HCT116 (cell line): ENCODE measurements around the gene CHDH. TPM values are rescaled to one million over a fixed set of nuclear protein-coding genes. Genes with fewer than 3 reads are reported as not detected.

Source experiments
- ATAC-seq: fragments of 200-7000 bp; cut with Tn5 transposase; 2 replicates; pipeline ENCODE4 v1.9.1; 2020; ENCODE audit warnings: mild to moderate bottlenecking, moderate library complexity
- BruUV-seq: library from RNA; stranded (reverse); fragments of 400-500 nt; replicated peaks from 2 replicates; lab custom pipeline; 2021; lab: Mats Ljungman, UMichigan
- CTCF ChIA-PET: fragments of 300-600 bp; sonication (Branson Sonifier 250); formaldehyde crosslinking; loops from one replicate; lab custom pipeline; 2021; ENCODE audit warnings: antibody characterized with exemption; lab: Charles Lee
- POLR2A ChIA-PET: fragments of 300-600, 350-600 bp; sonication (Branson Sonifier 250); formaldehyde crosslinking; loops from one replicate; lab custom pipeline; 2021; ENCODE audit warnings: antibody characterized with exemption; lab: Charles Lee
- RAD21 ChIA-PET, 2 experiments: fragments of 300-600 bp; sonication (Branson Sonifier 250); formaldehyde crosslinking; loops; one replicate each; lab custom pipeline; 2023; ENCODE audit warnings: low total read pairs in 2 of 2; ENCODE audit not compliant: uncharacterized antibody in 2 of 2, unreplicated experiment in 2 of 2, low non-redundant PET in 1 of 2; lab: Charles Lee
- DNase-seq: peaks from one replicate; pipeline ENCODE4 v3.0.0-alpha.2; 2010; ENCODE audit warnings: low read depth, low spot score
- H2AFZ ChIP-seq: fragments of 200-600 bp; shearing (Covaris generic), sonication (generic); 2 replicates; pipeline ENCODE4 v1.6.1; 2017; ENCODE audit warnings: low read depth, mixed run types, mixed read lengths, antibody characterized with exemption, low read length; ENCODE audit not compliant: poor library complexity, severe bottlenecking
- H3K27ac ChIP-seq: 2 replicates; pipeline ENCODE4 v1.5.1; 2012; ENCODE audit warnings: low read depth, low read length
- H3K27me3 ChIP-seq: fragments of 200-600 bp; sonication (generic); 2 replicates; pipeline ENCODE4 v1.6.1; 2016; ENCODE audit warnings: mixed run types, low read length, mixed read lengths; ENCODE audit not compliant: insufficient read depth
- H3K36me3 ChIP-seq, 2 experiments: fragments of 200-500 bp in 1 of 2; fragments of 200-600 bp in 1 of 2; sonication (Bioruptor generic) in 1 of 2; sonication (generic) in 1 of 2; 2 replicates each; pipeline versions ENCODE4 v1.5.1 to v1.6.1; 2014 to 2016; ENCODE audit warnings: low read length in 2 of 2, inconsistent platforms in 1 of 2, mixed read lengths in 1 of 2, mixed run types in 1 of 2; ENCODE audit not compliant: insufficient read depth in 2 of 2, control insufficient read depth in 1 of 2
- H3K4me1 ChIP-seq, 2 experiments: fragments of 200-600 bp in 1 of 2; sonication (generic) in 1 of 2; 2 replicates each; pipeline versions ENCODE4 v1.5.1 to v1.6.1; 2012 to 2017; ENCODE audit warnings: low read length in 2 of 2, inconsistent platforms in 1 of 2, mild to moderate bottlenecking in 1 of 2, mixed read lengths in 1 of 2, mixed run types in 1 of 2, moderate library complexity in 1 of 2; ENCODE audit not compliant: insufficient read depth in 2 of 2, control insufficient read depth in 1 of 2
- H3K4me2 ChIP-seq: fragments of 200-600 bp; sonication (generic); 2 replicates; pipeline ENCODE4 v1.6.1; 2017; ENCODE audit warnings: mixed run types, low read length, mixed read lengths
- H3K4me3 ChIP-seq, 2 experiments: fragments of 200-600 bp in 1 of 2; sonication (generic) in 1 of 2; replicated peaks in 1 of 2; 2 replicates each; pipeline ENCODE4 v1.5.1; 2011 to 2016; ENCODE audit warnings: low read length in 2 of 2, control low read depth in 1 of 2, low read depth in 1 of 2, mild to moderate bottlenecking in 1 of 2, mixed read lengths in 1 of 2, mixed run types in 1 of 2
- H3K79me2 ChIP-seq: fragments of 200-600 bp; sonication (generic); 2 replicates; pipeline ENCODE4 v1.6.1; 2017; ENCODE audit warnings: mild to moderate bottlenecking, mixed run types, low read length, moderate library complexity, mixed read lengths; ENCODE audit not compliant: insufficient read depth
- H3K9ac ChIP-seq: fragments of 200-600 bp; sonication (generic); 2 replicates; pipeline ENCODE4 v1.6.1; 2016; ENCODE audit warnings: low read length, mixed read lengths
- H3K9me2 ChIP-seq: fragments of 200-600 bp; sonication (generic), shearing (Covaris generic); 2 replicates; pipeline ENCODE4 v1.6.1; 2017; ENCODE audit warnings: mixed run types, mild to moderate bottlenecking, moderate library complexity; ENCODE audit not compliant: insufficient read depth
- H3K9me3 ChIP-seq, 2 experiments: fragments of 200-500 bp in 1 of 2; fragments of 200-600 bp in 1 of 2; sonication (Bioruptor generic) in 1 of 2; sonication (generic) in 1 of 2; 2 replicates each; pipeline ENCODE4 v1.6.1; 2014 to 2017; ENCODE audit warnings: low read length in 2 of 2, mixed read lengths in 2 of 2, inconsistent platforms in 1 of 2, low read depth in 1 of 2, mild to moderate bottlenecking in 1 of 2, mixed run types in 1 of 2, moderate library complexity in 1 of 2; ENCODE audit not compliant: control insufficient read depth in 1 of 2, insufficient read depth in 1 of 2
- H4K20me1 ChIP-seq: fragments of 200-600 bp; sonication (generic), shearing (Covaris generic); 2 replicates; pipeline ENCODE4 v1.6.1; 2017; ENCODE audit warnings: mixed run types, mild to moderate bottlenecking, moderate library complexity; ENCODE audit not compliant: insufficient read depth
- ELF1 ChIP-seq: IDR thresholded peaks from 2 replicates; pipeline ENCODE4 v1.6.1; 2012; ENCODE audit warnings: low read depth, borderline replicate concordance
- SIN3A ChIP-seq: IDR thresholded peaks from 2 replicates; pipeline ENCODE4 v1.6.1; 2012; ENCODE audit warnings: low read depth
- TCF7L2 ChIP-seq: IDR thresholded peaks from 2 replicates; pipeline ENCODE4 v1.7.0; 2011; ENCODE audit warnings: borderline replicate concordance, inconsistent platforms; ENCODE audit not compliant: insufficient read depth, insufficient read length; ENCODE audit errors: extremely low read depth
- ZNF274 ChIP-seq: fragments of 200-500 bp; sonication (Bioruptor generic); IDR thresholded peaks from 2 replicates; pipeline ENCODE4 v1.6.1; 2014; ENCODE audit warnings: mild to moderate bottlenecking, low read depth, low read length, inconsistent platforms
- intact Hi-C: fragments of 100-400 bp; cut with micrococcal nuclease; formaldehyde crosslinking; loops from 2 replicates; pipeline ENCODE4 v1.10.0; 2022
- total RNA-seq: library from RNA; stranded (reverse); gene quantifications from one replicate; pipeline ENCODE4 v1.2.1, GENCODE V29; 2021; ENCODE audit not compliant: unreplicated experiment
- TF ChIP-seq, protein P1 (sequence below), 3 experiments: fragments of 200-600 bp in 1 of 3; sonication (generic) in 1 of 3; IDR thresholded peaks in 2 of 3; conservative IDR thresholded peaks in 1 of 3; 2 replicates each; pipeline ENCODE4 v1.5.1; 2012 to 2017; ENCODE audit warnings: low read depth in 2 of 3, low read length in 2 of 3, antibody characterized with exemption in 1 of 3, borderline replicate concordance in 1 of 3, control low read depth in 1 of 3, mild to moderate bottlenecking in 1 of 3, mixed read lengths in 1 of 3, mixed run types in 1 of 3, moderate library complexity in 1 of 3; ENCODE audit not compliant: insufficient read depth in 1 of 3
- TF ChIP-seq, protein P2 (sequence below): IDR thresholded peaks from 2 replicates; pipeline ENCODE4 v1.6.1; 2012; ENCODE audit warnings: low read depth

The CHDH gene
- total RNA-seq, 1 experiment from 2014 or later: 10.8 TPM

DNA sequence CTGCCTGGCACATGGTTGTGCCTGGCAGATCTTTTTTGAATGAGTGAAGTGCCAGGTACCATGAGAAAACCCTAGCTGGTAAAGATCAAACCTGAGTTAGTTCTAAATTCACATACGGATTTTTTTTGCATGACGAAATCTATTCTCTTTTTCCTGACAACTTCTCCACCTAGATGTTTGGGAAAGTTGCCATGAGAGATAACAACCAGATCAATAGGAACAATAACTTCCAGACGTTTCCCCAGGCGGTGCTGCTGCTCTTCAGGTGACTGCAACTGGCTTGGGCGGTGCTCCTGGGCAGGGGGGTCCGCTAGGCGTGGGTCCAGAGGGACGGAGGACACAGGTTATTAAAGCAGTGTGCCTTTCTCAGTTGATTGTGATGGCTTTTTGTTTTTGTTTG, 71.8 kb downstream of the CHDH start:
- intact Hi-C loops: no loop called here

DNA sequence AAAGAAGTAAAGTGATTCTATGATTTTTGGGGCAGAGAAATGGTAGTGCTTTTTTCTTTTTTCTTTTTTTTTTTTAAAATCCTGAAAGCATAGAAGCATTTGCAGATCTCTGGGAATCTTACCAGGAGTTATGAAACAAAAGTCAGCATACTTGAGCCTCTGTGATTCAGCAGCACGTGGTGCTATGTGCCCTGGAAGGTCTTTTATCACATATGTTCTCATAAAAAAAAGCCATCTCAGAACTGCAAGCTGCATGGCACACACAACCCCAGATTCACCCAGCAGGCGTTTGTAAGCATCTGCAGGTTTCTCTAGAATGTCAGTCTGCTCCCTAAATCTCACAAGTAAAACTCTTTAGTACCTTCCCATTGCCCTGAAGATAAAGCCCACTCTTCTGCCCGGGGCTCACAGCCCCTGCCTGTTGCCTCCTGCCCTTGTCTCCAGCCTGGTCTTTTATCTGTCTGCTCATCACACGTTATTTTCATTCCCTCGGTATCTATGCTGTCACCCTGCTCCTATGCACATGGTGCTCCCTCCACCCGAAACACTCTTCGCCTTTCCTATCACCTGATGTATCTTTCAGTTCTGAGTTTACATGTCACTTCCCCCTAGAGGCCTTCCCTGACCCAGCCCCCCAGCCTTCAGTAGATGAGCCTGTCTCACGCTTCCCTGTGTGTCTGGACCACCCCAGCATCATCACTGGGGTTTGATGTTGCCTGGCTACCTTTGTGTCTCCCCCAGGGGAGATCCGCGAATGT, 72.4 kb downstream of the CHDH start:
- RAD21 ChIA-PET: no interaction called here
- no peak for TF ChIP-seq SIN3A
- TF ChIP-seq, protein P1, sequence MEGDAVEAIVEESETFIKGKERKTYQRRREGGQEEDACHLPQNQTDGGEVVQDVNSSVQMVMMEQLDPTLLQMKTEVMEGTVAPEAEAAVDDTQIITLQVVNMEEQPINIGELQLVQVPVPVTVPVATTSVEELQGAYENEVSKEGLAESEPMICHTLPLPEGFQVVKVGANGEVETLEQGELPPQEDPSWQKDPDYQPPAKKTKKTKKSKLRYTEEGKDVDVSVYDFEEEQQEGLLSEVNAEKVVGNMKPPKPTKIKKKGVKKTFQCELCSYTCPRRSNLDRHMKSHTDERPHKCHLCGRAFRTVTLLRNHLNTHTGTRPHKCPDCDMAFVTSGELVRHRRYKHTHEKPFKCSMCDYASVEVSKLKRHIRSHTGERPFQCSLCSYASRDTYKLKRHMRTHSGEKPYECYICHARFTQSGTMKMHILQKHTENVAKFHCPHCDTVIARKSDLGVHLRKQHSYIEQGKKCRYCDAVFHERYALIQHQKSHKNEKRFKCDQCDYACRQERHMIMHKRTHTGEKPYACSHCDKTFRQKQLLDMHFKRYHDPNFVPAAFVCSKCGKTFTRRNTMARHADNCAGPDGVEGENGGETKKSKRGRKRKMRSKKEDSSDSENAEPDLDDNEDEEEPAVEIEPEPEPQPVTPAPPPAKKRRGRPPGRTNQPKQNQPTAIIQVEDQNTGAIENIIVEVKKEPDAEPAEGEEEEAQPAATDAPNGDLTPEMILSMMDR (IDR thresholded peaks at IDR 0.05 in 2 of 3, conservative IDR thresholded peaks at IDR 0.05 in 1 of 3; ENCODE audit: borderline replicate concordance in 1 of 3, insufficient read depth in 1 of 3, low read depth in 2 of 3, low read length in 2 of 3): no peak
- TF ChIP-seq, protein P2, sequence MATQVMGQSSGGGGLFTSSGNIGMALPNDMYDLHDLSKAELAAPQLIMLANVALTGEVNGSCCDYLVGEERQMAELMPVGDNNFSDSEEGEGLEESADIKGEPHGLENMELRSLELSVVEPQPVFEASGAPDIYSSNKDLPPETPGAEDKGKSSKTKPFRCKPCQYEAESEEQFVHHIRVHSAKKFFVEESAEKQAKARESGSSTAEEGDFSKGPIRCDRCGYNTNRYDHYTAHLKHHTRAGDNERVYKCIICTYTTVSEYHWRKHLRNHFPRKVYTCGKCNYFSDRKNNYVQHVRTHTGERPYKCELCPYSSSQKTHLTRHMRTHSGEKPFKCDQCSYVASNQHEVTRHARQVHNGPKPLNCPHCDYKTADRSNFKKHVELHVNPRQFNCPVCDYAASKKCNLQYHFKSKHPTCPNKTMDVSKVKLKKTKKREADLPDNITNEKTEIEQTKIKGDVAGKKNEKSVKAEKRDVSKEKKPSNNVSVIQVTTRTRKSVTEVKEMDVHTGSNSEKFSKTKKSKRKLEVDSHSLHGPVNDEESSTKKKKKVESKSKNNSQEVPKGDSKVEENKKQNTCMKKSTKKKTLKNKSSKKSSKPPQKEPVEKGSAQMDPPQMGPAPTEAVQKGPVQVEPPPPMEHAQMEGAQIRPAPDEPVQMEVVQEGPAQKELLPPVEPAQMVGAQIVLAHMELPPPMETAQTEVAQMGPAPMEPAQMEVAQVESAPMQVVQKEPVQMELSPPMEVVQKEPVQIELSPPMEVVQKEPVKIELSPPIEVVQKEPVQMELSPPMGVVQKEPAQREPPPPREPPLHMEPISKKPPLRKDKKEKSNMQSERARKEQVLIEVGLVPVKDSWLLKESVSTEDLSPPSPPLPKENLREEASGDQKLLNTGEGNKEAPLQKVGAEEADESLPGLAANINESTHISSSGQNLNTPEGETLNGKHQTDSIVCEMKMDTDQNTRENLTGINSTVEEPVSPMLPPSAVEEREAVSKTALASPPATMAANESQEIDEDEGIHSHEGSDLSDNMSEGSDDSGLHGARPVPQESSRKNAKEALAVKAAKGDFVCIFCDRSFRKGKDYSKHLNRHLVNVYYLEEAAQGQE: no peak

More for the DNA sequence above, 71.8 kb downstream of the CHDH start:
- ATAC-seq (no peak), DNase-seq (no peak)
- no TSS peak for BruUV-seq
- Histone ChIP-seq H4K20me1 (no peaks in the 10 kb centered on the region), H3K27ac (no peak overlapping the region), H3K9me2 (no peaks in the 10 kb centered on the region), H3K36me3 (no peaks in the 10 kb centered on the region), H3K4me1 (no peaks in the 10 kb centered on the region), H3K9me3 (no peaks in the 10 kb centered on the region), H3K4me3 (no peak overlapping the region), H3K79me2 (no peaks in the 10 kb centered on the region), H3K4me2 (no peak overlapping the region), H3K9ac (no peak overlapping the region), H3K27me3 (peaks cover 13% of the 10 kb centered on the region), H2AFZ (no peak overlapping the region)
- TF ChIP-seq TCF7L2 (no peak), ELF1 (no peak), ZNF274 (no peak)
- TF ChIP-seq, protein P1 (IDR thresholded peaks at IDR 0.05 in 2 of 3, conservative IDR thresholded peaks at IDR 0.05 in 1 of 3; ENCODE audit: borderline replicate concordance in 1 of 3, insufficient read depth in 1 of 3, low read depth in 2 of 3, low read length in 2 of 3): no peak
- CTCF ChIA-PET: no interaction called here
- RAD21 ChIA-PET: no interaction called here
- POLR2A ChIA-PET: no interaction called here

More for the DNA sequence above, 72.4 kb downstream of the CHDH start:
- BruUV-seq: no TSS peak
- no peaks in the 10 kb centered on the region for H4K20me1 ChIP-seq
- H3K9ac ChIP-seq: no peak overlapping the region
- intact Hi-C loops: no loop called here
- peaks cover 16% of the 10 kb centered on the region for H3K27me3 ChIP-seq
- no peak overlapping the region for H3K4me2 ChIP-seq
- H3K9me3 ChIP-seq: no peaks in the 10 kb centered on the region
- no peak overlapping the region for H3K4me3 ChIP-seq
- H3K36me3 ChIP-seq: no peaks in the 10 kb centered on the region
- ATAC-seq: no peak
- POLR2A ChIA-PET: no interaction called here
- no peaks in the 10 kb centered on the region for H3K9me2 ChIP-seq
- no peaks in the 10 kb centered on the region for H3K4me1 ChIP-seq
- DNase-seq: no peak
- H2AFZ ChIP-seq: no peak overlapping the region
- H3K27ac ChIP-seq: no peak overlapping the region
- CTCF ChIA-PET: no interaction called here
- H3K79me2 ChIP-seq: no peaks in the 10 kb centered on the region
